HepG2 (cell line): ENCODE measurements around the gene IFRD1. TPM values are rescaled to one million over a fixed set of nuclear protein-coding genes. Genes with fewer than 3 reads are reported as not detected.

Source experiments
- ATAC-seq: fragments of 200-7000 bp; cut with Tn5 transposase; 3 replicates; pipeline ENCODE4 v1.9.1; 2020; ENCODE audit warnings: mild to moderate bottlenecking, moderate library complexity
- BruUV-seq: library from RNA; stranded (reverse); fragments of 400-500 nt; replicated peaks from 2 replicates; lab custom pipeline; 2021; lab: Mats Ljungman, UMichigan
- CTCF ChIA-PET: fragments of 300-600 bp; formaldehyde crosslinking; extraction: SDS; loops from one replicate; lab custom pipeline; 2021; ENCODE audit warnings: low total read pairs, inconsistent platforms, low intra/inter-chr PET ratio; lab: Yijun Ruan, JAX
- POLR2A ChIA-PET: fragments of 350-600 bp; sonication (Branson Sonifier 250); formaldehyde crosslinking; loops from one replicate; lab custom pipeline; 2020; ENCODE audit warnings: antibody characterized with exemption, inconsistent platforms; lab: Yijun Ruan, JAX
- DNase-seq: peaks from one replicate; pipeline ENCODE4 v3.0.0-alpha.2; 2015; ENCODE audit warnings: low spot score
- FAIRE-seq: peaks from 3 replicates; lab custom pipeline; 2011; peaks lifted over from hg19 to GRCh38; lab: Jason Lieb, UNC
- H2AFZ ChIP-seq: one replicate; pipeline ENCODE4 v1.6.1; 2011; ENCODE audit warnings: low read length, inconsistent platforms
- H3K27ac ChIP-seq: fragments of 300-600 bp; 3 replicates; pipeline ENCODE4 v1.8.0; 2011; ENCODE audit warnings: mixed run types, mild to moderate bottlenecking, mixed read lengths, low read length, inconsistent platforms; ENCODE audit not compliant: insufficient read depth; ENCODE audit errors: extremely low read length
- H3K27me3 ChIP-seq, 2 experiments: fragments of 200-600 bp in 1 of 2; 2 replicates in 1 of 2; 3 replicates in 1 of 2; pipeline versions ENCODE4 v1.6.0 to v1.8.0; 2011; ENCODE audit warnings: low read length in 2 of 2, mild to moderate bottlenecking in 2 of 2, moderate library complexity in 2 of 2, inconsistent platforms in 1 of 2; ENCODE audit not compliant: insufficient read depth in 2 of 2, control insufficient read depth in 1 of 2
- H3K36me3 ChIP-seq, 2 experiments: fragments of 200-600 bp in 1 of 2; replicated peaks in 1 of 2; 2 replicates in 1 of 2; 3 replicates in 1 of 2; pipeline versions ENCODE4 v1.5.1 to v1.8.0; 2011; ENCODE audit warnings: low read length in 2 of 2, inconsistent platforms in 1 of 2; ENCODE audit not compliant: insufficient read depth in 2 of 2, control insufficient read depth in 1 of 2
- H3K4me1 ChIP-seq: 2 replicates; pipeline ENCODE4 v1.5.1; 2012; ENCODE audit warnings: low read length, inconsistent platforms; ENCODE audit not compliant: insufficient read depth
- H3K4me2 ChIP-seq: 2 replicates; pipeline ENCODE4 v1.6.0; 2011; ENCODE audit warnings: low read depth, low read length, inconsistent platforms
- H3K4me3 ChIP-seq, 3 experiments: fragments of 200-600 bp in 1 of 3; sonication (generic), shearing (Covaris generic) in 1 of 3; replicated peaks in 1 of 3; 2 replicates each; pipeline ENCODE4 v1.5.1; 2011 to 2016; ENCODE audit warnings: low read length in 3 of 3, inconsistent platforms in 2 of 3, low read depth in 2 of 3, mild to moderate bottlenecking in 2 of 3, control low read depth in 1 of 3, mixed read lengths in 1 of 3; ENCODE audit not compliant: insufficient read depth in 1 of 3
- H3K79me2 ChIP-seq: one replicate; pipeline ENCODE4 v1.6.1; 2011; ENCODE audit warnings: low read length, inconsistent platforms; ENCODE audit not compliant: insufficient read depth
- H3K9ac ChIP-seq: 2 replicates; pipeline ENCODE4 v1.6.0; 2011; ENCODE audit warnings: mild to moderate bottlenecking, low read depth, low read length, inconsistent platforms; ENCODE audit not compliant: insufficient read depth
- H3K9me3 ChIP-seq: 2 replicates; pipeline ENCODE4 v1.5.1; 2012; ENCODE audit warnings: mild to moderate bottlenecking, low read length
- H4K20me1 ChIP-seq: 2 replicates; pipeline ENCODE4 v1.6.0; 2011; ENCODE audit warnings: inconsistent platforms, mild to moderate bottlenecking, low read length, moderate library complexity; ENCODE audit not compliant: insufficient read depth
- KAT2B ChIP-seq: fragments of 150-350 bp; IDR thresholded peaks from 2 replicates; pipeline ENCODE4 v1.6.1; 2014; ENCODE audit warnings: low read depth, low read length, borderline replicate concordance
- KDM3A ChIP-seq: IDR thresholded peaks from 2 replicates; pipeline ENCODE4 v1.6.1; 2018; ENCODE audit warnings: low read depth, missing compliant biosample characterization
- NFYB ChIP-seq: sonication (generic); formaldehyde crosslinking; IDR thresholded peaks from 2 replicates; pipeline ENCODE4 v1.4.0; 2020; ENCODE audit warnings: missing genetic modification reagents
- NR1H2 ChIP-seq: sonication (generic); formaldehyde crosslinking; IDR thresholded peaks from 2 replicates; pipeline ENCODE4 v1.8.1; 2022; ENCODE audit warnings: low read depth, missing genetic modification reagents, borderline replicate concordance
- RAD51 ChIP-seq: fragments of 450-650 bp; IDR thresholded peaks from 2 replicates; pipeline ENCODE4 v1.6.1; 2016; ENCODE audit warnings: borderline replicate concordance
- RELA ChIP-seq: sonication (generic); formaldehyde crosslinking; IDR thresholded peaks from 2 replicates; pipeline ENCODE4 v1.4.0; 2020; ENCODE audit warnings: missing genetic modification reagents
- SKI ChIP-seq: fragments of 450-650 bp; IDR thresholded peaks from one replicate; pipeline ENCODE4 v1.6.1; 2018; ENCODE audit warnings: mild to moderate bottlenecking; ENCODE audit not compliant: partially characterized antibody
- SMYD3 ChIP-seq: sonication (generic); formaldehyde crosslinking; IDR thresholded peaks from 2 replicates; pipeline ENCODE4 v1.8.1; 2023; ENCODE audit warnings: mild to moderate bottlenecking, missing genetic modification reagents
- SPEN ChIP-seq: sonication (generic); formaldehyde crosslinking; IDR thresholded peaks from 2 replicates; pipeline ENCODE4 v1.5.1; 2020; ENCODE audit warnings: low read depth, mild to moderate bottlenecking, missing genetic modification reagents
- TCF12 ChIP-seq, 2 experiments: fragments of 450-650 bp in 1 of 2; sonication (generic) in 1 of 2; formaldehyde crosslinking in 1 of 2; IDR thresholded peaks; 2 replicates each; pipeline versions ENCODE4 v1.6.1 to v1.8.0; 2017 to 2022; ENCODE audit warnings: antibody characterized with exemption in 1 of 2, mild to moderate bottlenecking in 1 of 2, missing genetic modification reagents in 1 of 2, moderate library complexity in 1 of 2
- ZNF136 ChIP-seq: sonication (generic); formaldehyde crosslinking; IDR thresholded peaks from 2 replicates; pipeline ENCODE4 v1.8.1; 2022; ENCODE audit warnings: low read depth, mild to moderate bottlenecking, moderate library complexity, missing genetic modification reagents
- ZNF564 ChIP-seq: sonication (generic); formaldehyde crosslinking; IDR thresholded peaks from 2 replicates; pipeline ENCODE4 v1.8.1; 2023; ENCODE audit warnings: mild to moderate bottlenecking, missing genetic modification reagents
- WGBS: methylation state at CpG from one replicate; pipeline ENCODE4 v1.1.6; 2017; ENCODE audit warnings: low lambda C conversion rate; 5-methylcytosine and 5-hydroxymethylcytosine counted together
- in situ Hi-C: cut with HindIII; loops from 2 replicates; pipeline ENCODE4 v1.10.0; 2017; ENCODE audit warnings: low pct_unique_long_range_greater_than_20kb; ENCODE audit not compliant: extremely low pct_ligation_motif_present
- intact Hi-C: fragments of 100-400 bp; cut with micrococcal nuclease; formaldehyde crosslinking; loops from one replicate; pipeline ENCODE4 v1.10.0; 2022; ENCODE audit not compliant: unreplicated experiment
- polyA plus RNA-seq, 8 experiments: library from polyadenylated mRNA; depleted of rRNA in 3 of 8; stranded (reverse) in 7 of 8; unstranded in 1 of 8; fragments of >200 nt; fragmentation: Illumina TruSeq in 4 of 8; extraction: Trizol in 4 of 8; gene quantifications; 2 replicates each; pipeline versions ENCODE4 v1.2.1 to v1.2.3, GENCODE V29; 2011 to 2016; ENCODE audit warnings: low read depth in 4 of 8, missing spikeins in 1 of 8, mixed read lengths in 1 of 8; ENCODE audit not compliant: insufficient read depth in 1 of 8
- total RNA-seq, 5 experiments: library from RNA; depleted of rRNA; stranded (reverse); fragments of >200 nt; fragmentation: Illumina TruSeq; extraction: Trizol; gene quantifications; 2 replicates each; pipeline ENCODE4 v1.2.3, GENCODE V29; 2016; ENCODE audit warnings: low read depth in 1 of 5
- TF ChIP-seq, protein P1 (sequence below): sonication (generic); formaldehyde crosslinking; IDR thresholded peaks from 2 replicates; pipeline ENCODE4 v1.4.0; 2020; ENCODE audit warnings: mild to moderate bottlenecking, missing genetic modification reagents
- TF ChIP-seq, protein P2 (sequence below): sonication (generic); formaldehyde crosslinking; IDR thresholded peaks from 2 replicates; pipeline ENCODE4 v1.4.0; 2020; ENCODE audit warnings: missing genetic modification reagents
- TF ChIP-seq, protein P3 (sequence below): sonication (generic); formaldehyde crosslinking; IDR thresholded peaks from 2 replicates; pipeline ENCODE4 v1.5.1; 2020; ENCODE audit warnings: mild to moderate bottlenecking, moderate library complexity, missing genetic modification reagents

The IFRD1 gene
- total and polyA plus RNA-seq, 2 of the 13 experiments (the other 11 are each of a cell fraction or from before 2014, with no cell fraction given): 50.9 to 55.5 TPM

DNA sequence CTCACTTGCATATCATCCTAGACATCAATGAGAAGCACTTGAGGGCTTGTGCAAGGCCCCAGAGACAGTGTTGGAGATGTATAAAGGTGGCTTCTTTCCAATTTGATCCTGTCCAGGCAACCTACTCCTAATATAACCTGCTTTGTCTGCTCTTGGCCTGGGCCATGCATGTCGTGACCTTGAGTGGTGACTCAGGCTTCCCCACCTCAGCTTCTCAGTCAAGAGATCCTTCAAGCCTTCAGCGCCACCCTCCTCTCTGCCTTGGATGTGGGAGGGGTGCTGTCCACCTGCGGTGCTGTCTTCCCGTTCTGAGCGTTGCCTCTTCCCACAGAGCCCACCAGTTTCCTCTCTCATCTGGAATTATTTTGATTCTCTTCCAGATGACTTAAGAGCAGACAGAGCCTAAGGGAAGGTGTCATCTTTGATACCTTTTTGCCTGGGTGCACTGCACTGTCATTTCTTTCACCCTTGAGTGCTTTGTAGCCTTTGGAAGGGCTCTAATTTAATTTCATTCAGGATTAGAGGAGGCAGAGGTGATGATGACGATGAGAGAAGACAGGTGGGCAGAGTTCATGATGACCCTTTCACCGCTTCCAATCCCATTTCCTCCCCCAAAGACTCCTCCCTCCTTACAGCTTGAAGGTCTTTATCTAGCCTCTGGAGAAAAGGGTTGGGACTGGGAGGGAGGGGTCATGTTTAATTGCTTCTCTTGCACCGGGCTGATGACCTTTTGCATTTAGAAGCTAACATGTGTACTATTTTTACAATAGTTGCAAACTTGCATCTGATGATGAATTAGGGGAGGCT lies 37.4 kb downstream of the IFRD1 start:
- no peak overlapping the region for H3K9ac ChIP-seq
- FAIRE-seq: no peak
- no peak overlapping the region for H2AFZ ChIP-seq
- no peaks in the 10 kb centered on the region for H3K79me2 ChIP-seq
- H4K20me1 ChIP-seq: no peaks in the 10 kb centered on the region
- no peak overlapping the region for H3K4me3 ChIP-seq
- ATAC-seq: no peak
- intact Hi-C loops: no loop called here
- DNase-seq: no peak
- POLR2A ChIA-PET: no interaction called here
- no peaks in the 10 kb centered on the region for H3K9me3 ChIP-seq
- no peak overlapping the region for H3K27ac ChIP-seq
- H3K4me1 ChIP-seq: peaks cover 18% of the 10 kb centered on the region; the same call in 1 of the 2 replicates
- H3K27me3 ChIP-seq: no peaks in the 10 kb centered on the region
- H3K4me2 ChIP-seq: no peak overlapping the region
- H3K36me3 ChIP-seq: no peaks in the 10 kb centered on the region
- WGBS: 95% methylated on average over 8 of the region's 8 CpGs
- in situ Hi-C loops: no loop called here
- BruUV-seq: no TSS peak
- CTCF ChIA-PET: no interaction called here
- no peak for TF ChIP-seq KDM3A (CRISPR knock-in tag)
- TF ChIP-seq NR1H2 (CRISPR knock-in tag): no peak
- TF ChIP-seq SPEN (CRISPR knock-in tag): no peak
- TF ChIP-seq ZNF564 (CRISPR knock-in tag): no peak
- TF ChIP-seq, protein P1, sequence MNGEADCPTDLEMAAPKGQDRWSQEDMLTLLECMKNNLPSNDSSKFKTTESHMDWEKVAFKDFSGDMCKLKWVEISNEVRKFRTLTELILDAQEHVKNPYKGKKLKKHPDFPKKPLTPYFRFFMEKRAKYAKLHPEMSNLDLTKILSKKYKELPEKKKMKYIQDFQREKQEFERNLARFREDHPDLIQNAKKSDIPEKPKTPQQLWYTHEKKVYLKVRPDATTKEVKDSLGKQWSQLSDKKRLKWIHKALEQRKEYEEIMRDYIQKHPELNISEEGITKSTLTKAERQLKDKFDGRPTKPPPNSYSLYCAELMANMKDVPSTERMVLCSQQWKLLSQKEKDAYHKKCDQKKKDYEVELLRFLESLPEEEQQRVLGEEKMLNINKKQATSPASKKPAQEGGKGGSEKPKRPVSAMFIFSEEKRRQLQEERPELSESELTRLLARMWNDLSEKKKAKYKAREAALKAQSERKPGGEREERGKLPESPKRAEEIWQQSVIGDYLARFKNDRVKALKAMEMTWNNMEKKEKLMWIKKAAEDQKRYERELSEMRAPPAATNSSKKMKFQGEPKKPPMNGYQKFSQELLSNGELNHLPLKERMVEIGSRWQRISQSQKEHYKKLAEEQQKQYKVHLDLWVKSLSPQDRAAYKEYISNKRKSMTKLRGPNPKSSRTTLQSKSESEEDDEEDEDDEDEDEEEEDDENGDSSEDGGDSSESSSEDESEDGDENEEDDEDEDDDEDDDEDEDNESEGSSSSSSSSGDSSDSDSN (CRISPR knock-in tag): no peak
- no peak for TF ChIP-seq TCF12 (IDR thresholded peaks at IDR 0.05)
- TF ChIP-seq TCF12 (CRISPR knock-in tag; IDR thresholded peaks at IDR 0.05): no peak
- TF ChIP-seq NFYB: no peak
- TF ChIP-seq SMYD3: no peak
- no peak for TF ChIP-seq KAT2B
- TF ChIP-seq ZNF136 (CRISPR knock-in tag): no peak
- TF ChIP-seq SKI: no peak
- TF ChIP-seq, protein P2, sequence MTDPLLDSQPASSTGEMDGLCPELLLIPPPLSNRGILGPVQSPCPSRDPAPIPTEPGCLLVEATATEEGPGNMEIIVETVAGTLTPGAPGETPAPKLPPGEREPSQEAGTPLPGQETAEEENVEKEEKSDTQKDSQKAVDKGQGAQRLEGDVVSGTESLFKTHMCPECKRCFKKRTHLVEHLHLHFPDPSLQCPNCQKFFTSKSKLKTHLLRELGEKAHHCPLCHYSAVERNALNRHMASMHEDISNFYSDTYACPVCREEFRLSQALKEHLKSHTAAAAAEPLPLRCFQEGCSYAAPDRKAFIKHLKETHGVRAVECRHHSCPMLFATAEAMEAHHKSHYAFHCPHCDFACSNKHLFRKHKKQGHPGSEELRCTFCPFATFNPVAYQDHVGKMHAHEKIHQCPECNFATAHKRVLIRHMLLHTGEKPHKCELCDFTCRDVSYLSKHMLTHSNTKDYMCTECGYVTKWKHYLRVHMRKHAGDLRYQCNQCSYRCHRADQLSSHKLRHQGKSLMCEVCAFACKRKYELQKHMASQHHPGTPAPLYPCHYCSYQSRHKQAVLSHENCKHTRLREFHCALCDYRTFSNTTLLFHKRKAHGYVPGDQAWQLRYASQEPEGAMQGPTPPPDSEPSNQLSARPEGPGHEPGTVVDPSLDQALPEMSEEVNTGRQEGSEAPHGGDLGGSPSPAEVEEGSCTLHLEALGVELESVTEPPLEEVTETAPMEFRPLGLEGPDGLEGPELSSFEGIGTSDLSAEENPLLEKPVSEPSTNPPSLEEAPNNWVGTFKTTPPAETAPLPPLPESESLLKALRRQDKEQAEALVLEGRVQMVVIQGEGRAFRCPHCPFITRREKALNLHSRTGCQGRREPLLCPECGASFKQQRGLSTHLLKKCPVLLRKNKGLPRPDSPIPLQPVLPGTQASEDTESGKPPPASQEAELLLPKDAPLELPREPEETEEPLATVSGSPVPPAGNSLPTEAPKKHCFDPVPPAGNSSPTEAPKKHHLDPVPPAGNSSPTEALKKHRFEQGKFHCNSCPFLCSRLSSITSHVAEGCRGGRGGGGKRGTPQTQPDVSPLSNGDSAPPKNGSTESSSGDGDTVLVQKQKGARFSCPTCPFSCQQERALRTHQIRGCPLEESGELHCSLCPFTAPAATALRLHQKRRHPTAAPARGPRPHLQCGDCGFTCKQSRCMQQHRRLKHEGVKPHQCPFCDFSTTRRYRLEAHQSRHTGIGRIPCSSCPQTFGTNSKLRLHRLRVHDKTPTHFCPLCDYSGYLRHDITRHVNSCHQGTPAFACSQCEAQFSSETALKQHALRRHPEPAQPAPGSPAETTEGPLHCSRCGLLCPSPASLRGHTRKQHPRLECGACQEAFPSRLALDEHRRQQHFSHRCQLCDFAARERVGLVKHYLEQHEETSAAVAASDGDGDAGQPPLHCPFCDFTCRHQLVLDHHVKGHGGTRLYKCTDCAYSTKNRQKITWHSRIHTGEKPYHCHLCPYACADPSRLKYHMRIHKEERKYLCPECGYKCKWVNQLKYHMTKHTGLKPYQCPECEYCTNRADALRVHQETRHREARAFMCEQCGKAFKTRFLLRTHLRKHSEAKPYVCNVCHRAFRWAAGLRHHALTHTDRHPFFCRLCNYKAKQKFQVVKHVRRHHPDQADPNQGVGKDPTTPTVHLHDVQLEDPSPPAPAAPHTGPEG (CRISPR knock-in tag): no peak
- TF ChIP-seq RAD51: no peak
- TF ChIP-seq, protein P3, sequence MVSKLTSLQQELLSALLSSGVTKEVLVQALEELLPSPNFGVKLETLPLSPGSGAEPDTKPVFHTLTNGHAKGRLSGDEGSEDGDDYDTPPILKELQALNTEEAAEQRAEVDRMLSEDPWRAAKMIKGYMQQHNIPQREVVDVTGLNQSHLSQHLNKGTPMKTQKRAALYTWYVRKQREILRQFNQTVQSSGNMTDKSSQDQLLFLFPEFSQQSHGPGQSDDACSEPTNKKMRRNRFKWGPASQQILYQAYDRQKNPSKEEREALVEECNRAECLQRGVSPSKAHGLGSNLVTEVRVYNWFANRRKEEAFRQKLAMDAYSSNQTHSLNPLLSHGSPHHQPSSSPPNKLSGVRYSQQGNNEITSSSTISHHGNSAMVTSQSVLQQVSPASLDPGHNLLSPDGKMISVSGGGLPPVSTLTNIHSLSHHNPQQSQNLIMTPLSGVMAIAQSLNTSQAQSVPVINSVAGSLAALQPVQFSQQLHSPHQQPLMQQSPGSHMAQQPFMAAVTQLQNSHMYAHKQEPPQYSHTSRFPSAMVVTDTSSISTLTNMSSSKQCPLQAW (CRISPR knock-in tag): no peak
- TF ChIP-seq RELA (CRISPR knock-in tag): no peak
